GM18499 (cell line): ENCODE data around the gene B4GALNT4.
"Not testable (repeated sequence)": the region's sequence is repeated elsewhere in the genome, so short reads cannot be mapped to it uniquely, and the experiment has no call there.

Experiments used
- ATAC-seq: cut with Tn5 transposase; IDR thresholded peaks from one replicate; pipeline ENCODE4 v1.9.1; 2021; ENCODE audit warnings: moderate number of reproducible peaks; ENCODE audit not compliant: insufficient read depth, unreplicated experiment

The B4GALNT4 gene

GRCh38 chr11:390175-390574, 20.9 kb downstream of the B4GALNT4 start:
- no peak for ATAC-seq

DNA sequence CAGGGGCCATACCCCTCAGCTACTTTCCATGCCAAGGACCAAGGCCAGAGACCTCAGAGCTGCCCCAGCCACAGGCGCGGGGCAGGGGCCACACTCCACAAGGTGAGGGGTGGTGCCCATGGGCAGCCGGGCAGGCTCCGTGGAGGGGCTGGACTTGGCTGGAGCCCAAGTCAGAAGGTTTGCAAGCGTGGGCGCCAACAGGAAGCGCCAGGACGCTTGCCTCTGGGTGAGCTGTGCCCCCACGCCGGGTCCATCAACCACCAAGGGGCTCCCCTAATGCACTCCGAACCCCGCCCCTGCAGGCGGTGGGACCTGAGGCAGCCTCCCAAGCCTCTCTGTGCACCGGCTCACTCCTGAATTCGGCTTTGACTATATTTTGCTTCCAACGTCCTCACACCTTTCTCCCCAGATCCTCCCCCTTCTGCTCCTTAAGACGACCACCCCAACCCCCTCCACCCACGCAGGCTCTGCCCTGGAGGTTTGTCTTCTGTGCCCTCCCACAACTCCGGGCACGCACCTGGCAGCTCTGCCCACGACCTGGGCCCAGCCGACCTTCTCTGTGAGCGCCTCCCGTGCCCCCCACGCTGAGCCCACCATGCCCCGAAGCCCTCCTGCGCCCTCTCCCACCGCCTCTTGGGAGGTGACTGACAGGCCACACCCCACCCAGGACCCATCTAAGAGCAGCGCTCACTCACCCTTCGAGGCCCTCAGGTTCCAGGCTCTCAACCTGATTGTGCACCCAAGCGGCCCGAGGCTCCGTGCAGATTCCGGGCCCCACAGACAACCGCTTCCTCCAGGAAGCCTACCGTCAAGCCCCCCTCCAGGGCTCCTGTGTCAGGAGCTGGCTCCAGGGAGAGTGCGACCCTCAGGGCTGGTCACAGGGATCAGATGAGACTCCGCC, 22.1 kb downstream of the B4GALNT4 start:
- ATAC-seq, result no peak

GRCh38 chr11:392102-392777, 22.9 kb downstream of the B4GALNT4 start:
- no peak for ATAC-seq

- no peak for ATAC-seq
Observed at GRCh38 chr11:393219-394033, 24.1 kb downstream of the B4GALNT4 start.

DNA sequence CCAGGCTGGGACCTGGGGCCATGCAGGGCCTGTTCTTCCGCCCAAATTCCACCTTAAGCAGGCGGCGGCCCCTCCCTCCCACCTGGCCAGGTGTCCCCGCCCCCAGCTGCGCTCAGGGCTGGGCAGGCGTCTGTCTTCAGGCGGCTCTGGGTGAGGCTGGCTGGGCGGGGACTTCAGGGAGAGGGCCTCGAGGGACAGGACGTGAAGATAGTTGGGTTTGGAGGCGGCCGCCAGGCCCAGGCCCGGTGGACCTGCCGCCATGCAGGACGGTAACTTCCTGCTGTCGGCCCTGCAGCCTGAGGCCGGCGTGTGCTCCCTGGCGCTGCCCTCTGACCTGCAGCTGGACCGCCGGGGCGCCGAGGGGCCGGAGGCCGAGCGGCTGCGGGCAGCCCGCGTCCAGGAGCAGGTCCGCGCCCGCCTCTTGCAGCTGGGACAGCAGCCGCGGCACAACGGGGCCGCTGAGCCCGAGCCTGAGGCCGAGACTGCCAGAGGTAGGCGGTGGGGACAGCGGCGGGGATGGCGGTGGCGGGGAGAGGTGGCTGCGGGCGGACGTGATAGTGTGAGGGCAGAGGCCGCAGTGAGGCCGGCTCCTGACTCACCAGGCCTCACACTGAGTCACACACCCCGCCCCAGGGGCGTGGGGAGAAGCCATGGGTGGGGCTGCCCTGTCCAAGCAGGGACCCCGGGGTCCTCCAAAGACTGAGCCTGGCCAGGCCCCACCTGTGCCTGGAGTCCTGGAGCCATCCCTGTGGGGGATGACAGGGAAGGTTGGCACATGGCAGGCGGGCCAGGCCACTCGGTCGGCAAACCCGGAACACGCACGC, 24.9 kb downstream of the B4GALNT4 start, which contains the start of gene PKP3:
TSS of gene PKP3 (plus strand) at position 176 of the 824 bp plus-strand sequence. CDS start at position 260, 84 bp downstream.
- ATAC-seq, result no peak

DNA sequence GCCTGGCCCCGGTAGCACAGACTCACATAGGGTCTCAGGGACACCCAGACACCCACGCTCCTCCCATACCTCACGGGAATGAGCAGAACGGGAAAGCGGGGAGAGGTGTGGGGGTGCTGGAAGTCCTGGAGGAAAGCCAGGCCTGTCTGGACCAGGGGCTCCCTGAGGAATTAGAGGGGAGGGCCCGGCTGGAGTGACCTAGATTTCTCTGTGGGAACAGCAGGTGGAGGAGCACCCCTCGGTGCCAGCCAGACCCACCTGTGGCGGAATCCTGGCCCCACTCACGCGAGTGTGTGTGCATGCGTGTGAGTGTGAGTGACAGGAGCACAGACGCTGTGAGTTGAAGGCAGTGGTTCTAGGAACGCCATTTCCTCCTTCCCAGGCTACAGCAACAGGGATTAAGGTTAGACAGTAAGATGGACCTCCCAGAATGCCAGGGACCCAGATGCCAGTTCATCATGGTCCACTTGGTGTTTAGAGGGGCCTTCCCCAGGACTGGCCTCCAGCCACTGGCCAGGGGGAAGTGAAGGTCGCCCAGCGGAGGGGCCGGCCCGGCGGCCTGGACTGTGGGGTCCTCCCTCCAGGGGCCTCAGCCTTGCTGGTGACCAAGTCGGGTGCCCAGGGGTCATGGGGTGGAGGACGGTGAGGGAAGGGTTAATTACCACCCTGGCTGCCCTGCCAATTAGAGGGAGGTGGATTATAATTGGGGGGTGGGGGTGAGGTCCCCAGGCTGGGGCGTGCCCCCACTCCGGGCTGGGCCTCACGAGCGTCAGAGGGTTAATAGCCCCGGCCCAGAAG, 25.8 kb downstream of the B4GALNT4 start:
- ATAC-seq, result no peak

- no peak for ATAC-seq
Observed at GRCh38 chr11:395866-396265, 26.6 kb downstream of the B4GALNT4 start.

DNA sequence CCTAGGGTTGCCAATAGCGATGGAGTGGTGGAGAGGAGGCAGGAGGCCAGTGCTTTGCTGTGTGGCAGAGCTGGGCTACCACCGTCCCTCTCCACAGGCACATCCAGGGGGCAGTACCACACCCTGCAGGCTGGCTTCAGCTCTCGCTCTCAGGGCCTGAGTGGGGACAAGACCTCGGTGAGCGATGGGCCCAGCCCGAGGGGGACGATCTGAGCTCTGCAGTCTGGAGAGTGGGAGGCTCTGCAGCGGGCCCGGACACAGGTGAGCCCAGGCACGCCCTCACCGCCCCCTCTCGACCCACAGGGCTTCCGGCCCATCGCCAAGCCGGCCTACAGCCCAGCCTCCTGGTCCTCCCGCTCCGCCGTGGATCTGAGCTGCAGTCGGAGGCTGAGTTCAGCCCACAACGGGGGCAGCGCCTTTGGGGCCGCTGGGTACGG, 27.2 kb downstream of the B4GALNT4 start:
- ATAC-seq, result no peak

DNA sequence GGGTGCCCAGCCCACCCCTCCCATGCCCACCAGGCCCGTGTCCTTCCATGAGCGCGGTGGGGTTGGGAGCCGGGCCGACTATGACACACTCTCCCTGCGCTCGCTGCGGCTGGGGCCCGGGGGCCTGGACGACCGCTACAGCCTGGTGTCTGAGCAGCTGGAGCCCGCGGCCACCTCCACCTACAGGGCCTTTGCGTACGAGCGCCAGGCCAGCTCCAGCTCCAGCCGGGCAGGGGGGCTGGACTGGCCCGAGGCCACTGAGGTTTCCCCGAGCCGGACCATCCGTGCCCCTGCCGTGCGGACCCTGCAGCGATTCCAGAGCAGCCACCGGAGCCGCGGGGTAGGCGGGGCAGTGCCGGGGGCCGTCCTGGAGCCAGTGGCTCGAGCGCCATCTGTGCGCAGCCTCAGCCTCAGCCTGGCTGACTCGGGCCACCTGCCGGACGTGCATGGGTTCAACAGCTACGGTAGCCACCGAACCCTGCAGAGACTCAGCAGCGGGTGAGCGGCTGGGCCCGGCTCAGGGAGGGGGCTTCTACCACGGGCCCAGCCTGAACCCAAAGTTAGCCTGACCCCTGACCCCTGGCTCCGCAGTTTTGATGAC, 27.7 kb downstream of the B4GALNT4 start:
- ATAC-seq, result no peak

GRCh38 chr11:398826-399225, 29.5 kb downstream of the B4GALNT4 start:
- ATAC-seq, result no peak

GRCh38 chr11:399731-400211, 30.5 kb downstream of the B4GALNT4 start:
- ATAC-seq, result no peak

GRCh38 chr11:400241-400689, 31.0 kb downstream of the B4GALNT4 start:
- ATAC-seq, result no peak

GRCh38 chr11:401196-401595, 31.9 kb downstream of the B4GALNT4 start:
- not testable (repeated sequence) for ATAC-seq

GRCh38 chr11:403021-403760, 33.9 kb downstream of the B4GALNT4 start:
- ATAC-seq, result no peak

- no peak for ATAC-seq
Observed at GRCh38 chr11:403761-404431, 34.6 kb downstream of the B4GALNT4 start.

DNA sequence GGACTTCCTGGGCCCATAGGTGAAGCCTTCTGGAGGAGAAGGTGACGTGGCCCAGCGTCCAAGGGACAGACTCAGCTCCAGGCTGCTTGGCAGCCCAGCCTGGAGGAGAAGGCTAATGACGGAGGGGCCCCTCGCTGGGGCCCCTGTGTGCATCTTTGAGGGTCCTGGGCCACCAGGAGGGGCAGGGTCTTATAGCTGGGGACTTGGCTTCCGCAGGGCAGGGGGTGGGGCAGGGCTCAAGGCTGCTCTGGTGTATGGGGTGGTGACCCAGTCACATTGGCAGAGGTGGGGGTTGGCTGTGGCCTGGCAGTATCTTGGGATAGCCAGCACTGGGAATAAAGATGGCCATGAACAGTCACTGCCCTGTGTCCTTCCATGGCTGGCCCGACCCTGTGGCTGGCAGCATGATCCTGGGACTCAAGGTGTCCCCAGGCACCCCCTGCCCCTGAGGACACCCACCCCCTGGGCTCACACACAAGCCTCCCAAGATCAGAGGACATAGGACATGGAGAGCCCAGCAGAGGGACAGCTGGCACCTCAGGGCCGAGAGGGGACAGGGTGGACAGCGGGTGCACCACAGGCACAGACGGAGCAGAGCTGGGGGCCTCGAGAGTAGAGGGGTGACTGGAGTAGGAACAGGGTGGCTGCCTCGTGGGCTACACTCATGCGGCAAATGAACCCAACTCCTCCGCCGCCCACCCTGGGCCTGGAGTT, 35.4 kb downstream of the B4GALNT4 start:
- ATAC-seq, result no peak
